Liver (tissue), 3 donors: ENCODE data around the gene GMDS.

ENCODE experiments used
- FOXA2 ChIP-seq: IDR thresholded peaks from 2 replicates; pipeline ENCODE4 v1.6.1; 2016; ENCODE audit warnings: antibody characterized with exemption
- RAD21 ChIP-seq, 2 donors: IDR thresholded peaks; 2 replicates each; pipeline ENCODE4 v1.6.1; 2016; ENCODE audit warnings: antibody characterized with exemption in 2 of 2, mild to moderate bottlenecking in 2 of 2
- REST ChIP-seq: IDR thresholded peaks from 2 replicates; pipeline ENCODE4 v1.6.1; 2016; ENCODE audit warnings: antibody characterized with exemption, mild to moderate bottlenecking
- RXRA ChIP-seq, 2 donors: IDR thresholded peaks; 2 replicates each; pipeline ENCODE4 v1.6.1; 2017 to 2018; ENCODE audit warnings: antibody characterized with exemption in 2 of 2, mild to moderate bottlenecking in 1 of 2
- ZBTB33 ChIP-seq: IDR thresholded peaks from 2 replicates; pipeline ENCODE4 v1.6.1; 2016; ENCODE audit warnings: antibody characterized with exemption
- TF ChIP-seq, protein P1 (sequence below): fragments of 150-350 bp; IDR thresholded peaks from 2 replicates; pipeline ENCODE4 v1.5.1; 2017; ENCODE audit warnings: improper control_type of control experiment, low read depth, low read length; ENCODE audit not compliant: missing input control
- TF ChIP-seq, protein P2 (sequence below): IDR thresholded peaks from 2 replicates; pipeline ENCODE4 v1.6.1; 2016; ENCODE audit warnings: antibody characterized with exemption
- donor health status: healthy.
- donor health status: healthy.

DNA sequence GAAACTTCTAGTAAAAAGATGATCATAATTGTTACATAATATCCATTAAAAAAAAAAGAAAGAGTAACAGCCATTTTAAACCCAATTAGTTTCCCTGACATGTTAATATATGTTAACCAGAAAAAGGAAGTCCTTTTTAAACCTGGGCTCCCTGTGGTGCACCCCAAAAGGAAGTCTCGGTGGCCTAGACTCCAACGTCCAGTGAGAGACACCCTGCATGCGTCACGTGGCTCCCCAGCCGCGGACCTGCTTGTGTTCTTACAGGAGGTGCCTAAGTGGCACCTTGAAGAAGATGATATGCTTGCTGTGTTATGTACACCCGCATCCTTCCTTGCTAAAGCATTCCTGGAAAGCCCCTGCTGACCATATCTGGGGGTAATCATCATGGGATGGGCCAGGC lies 585.6 kb downstream of the GMDS start:
- TF ChIP-seq REST (no peak), RXRA (IDR thresholded peaks at IDR 0.05) (no peak), RAD21 (IDR thresholded peaks at IDR 0.05) (no peak), FOXA2 (no peak), ZBTB33 (no peak)
- TF ChIP-seq, protein P1, sequence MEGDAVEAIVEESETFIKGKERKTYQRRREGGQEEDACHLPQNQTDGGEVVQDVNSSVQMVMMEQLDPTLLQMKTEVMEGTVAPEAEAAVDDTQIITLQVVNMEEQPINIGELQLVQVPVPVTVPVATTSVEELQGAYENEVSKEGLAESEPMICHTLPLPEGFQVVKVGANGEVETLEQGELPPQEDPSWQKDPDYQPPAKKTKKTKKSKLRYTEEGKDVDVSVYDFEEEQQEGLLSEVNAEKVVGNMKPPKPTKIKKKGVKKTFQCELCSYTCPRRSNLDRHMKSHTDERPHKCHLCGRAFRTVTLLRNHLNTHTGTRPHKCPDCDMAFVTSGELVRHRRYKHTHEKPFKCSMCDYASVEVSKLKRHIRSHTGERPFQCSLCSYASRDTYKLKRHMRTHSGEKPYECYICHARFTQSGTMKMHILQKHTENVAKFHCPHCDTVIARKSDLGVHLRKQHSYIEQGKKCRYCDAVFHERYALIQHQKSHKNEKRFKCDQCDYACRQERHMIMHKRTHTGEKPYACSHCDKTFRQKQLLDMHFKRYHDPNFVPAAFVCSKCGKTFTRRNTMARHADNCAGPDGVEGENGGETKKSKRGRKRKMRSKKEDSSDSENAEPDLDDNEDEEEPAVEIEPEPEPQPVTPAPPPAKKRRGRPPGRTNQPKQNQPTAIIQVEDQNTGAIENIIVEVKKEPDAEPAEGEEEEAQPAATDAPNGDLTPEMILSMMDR, result no peak
- TF ChIP-seq, protein P2, sequence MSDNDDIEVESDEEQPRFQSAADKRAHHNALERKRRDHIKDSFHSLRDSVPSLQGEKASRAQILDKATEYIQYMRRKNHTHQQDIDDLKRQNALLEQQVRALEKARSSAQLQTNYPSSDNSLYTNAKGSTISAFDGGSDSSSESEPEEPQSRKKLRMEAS, result no peak
